ENCODE data around the gene ZMYND8.
"Not testable (repeated sequence)": the region's sequence is repeated elsewhere in the genome, so short reads cannot be mapped to it uniquely, and the experiment has no call there.

The ZMYND8 gene

DNA sequence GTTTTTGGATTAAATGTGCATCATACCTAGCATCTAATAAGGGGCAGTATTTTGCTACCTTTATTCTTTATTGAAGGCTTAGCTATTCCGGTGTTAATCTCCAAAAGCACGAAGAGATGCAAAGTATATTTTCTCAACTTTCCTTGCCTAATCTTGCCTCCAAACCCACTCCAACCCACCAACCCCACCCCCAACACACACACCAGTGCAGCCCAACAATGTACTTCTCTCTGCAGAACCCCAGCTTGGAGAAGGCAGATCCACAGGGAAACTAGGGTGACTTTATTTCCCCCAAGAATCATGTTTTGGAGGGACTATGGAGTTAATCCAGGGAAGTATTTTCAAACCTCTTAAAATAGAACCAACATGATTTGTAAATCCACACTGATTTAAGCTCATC, 73.6 kb downstream of the ZMYND8 start:
- no peak for DNase-seq

DNA sequence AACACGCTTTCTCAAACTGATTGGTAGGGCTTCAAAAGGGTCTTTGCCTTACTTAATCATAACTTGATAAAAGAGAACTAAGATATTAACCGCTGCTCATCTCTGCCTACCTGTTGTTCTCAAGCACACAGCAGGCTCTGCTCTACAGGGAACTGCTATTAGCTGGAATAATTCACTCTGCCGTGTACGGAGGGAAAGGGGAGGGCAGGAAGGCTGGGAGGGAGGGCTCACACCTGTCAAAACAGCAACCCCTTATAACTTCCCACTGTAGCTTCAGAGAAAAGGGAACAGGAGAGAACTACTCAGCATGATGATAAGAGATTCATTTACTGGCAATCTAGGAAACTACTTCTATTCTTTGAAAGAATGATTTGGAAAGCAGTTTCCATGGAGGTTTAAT, 75.1 kb downstream of the ZMYND8 start:
- DNase-seq, result no peak

DNA sequence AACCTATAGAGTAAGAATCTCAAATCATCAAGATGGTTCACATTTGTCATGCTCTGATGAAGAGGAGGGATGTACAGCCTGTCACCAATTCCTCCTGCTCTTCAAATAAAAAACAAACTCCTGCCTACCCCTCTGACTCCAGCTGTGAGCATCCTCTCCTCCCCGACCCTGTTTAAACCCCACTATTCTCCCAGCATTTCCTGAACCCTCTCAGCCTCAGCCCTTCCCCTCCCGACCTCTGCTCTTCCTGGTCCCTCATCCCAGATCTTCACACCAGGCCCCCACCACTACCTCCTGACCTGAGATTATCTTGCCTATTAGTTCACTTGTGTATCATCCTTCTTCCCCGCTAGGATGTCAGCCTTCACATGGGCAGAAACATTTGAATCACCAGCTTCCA, 75.8 kb downstream of the ZMYND8 start:
- no peak for DNase-seq

DNA sequence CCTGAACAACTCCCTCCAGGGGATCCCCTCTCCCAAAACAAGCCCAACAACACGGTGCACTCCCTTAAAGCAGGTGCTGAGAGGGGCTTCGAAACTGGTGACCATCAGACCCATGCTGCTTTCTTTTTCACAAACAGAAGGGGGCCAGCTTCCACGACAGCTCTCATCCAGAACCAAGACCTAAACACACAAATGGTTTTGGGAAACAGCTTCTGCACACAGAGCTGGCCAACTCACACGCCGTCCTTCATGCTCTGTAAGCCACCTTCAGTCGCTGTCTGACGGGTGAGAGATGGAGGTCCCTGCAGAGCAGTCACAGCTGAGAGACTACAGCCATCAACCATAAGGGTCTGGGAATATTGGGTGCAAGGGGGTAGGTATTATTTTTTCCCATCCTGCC, 76.3 kb downstream of the ZMYND8 start:
- no peak for DNase-seq

DNA sequence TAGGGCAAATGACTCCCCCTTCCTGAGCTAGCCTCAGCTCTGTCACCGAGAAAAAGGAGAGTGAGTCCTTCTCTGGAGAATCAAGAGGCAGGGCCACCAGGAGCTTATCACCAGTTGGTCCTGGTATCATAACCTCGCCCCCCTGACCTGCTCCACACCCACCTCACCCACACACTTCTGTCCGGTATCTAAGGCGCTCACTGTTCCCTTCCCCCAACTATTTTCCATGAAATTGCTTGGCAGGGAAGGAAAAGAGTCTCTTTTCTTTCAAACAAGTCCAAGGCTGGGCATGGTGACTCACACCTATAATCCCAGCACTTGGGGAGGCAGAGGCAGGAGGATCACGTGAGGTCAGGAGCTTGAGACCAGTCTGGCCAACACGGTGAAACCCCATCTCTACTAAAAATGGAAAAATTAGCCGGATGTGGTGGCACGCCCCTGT, 77.6 kb downstream of the ZMYND8 start:
- no peak for DNase-seq

DNA sequence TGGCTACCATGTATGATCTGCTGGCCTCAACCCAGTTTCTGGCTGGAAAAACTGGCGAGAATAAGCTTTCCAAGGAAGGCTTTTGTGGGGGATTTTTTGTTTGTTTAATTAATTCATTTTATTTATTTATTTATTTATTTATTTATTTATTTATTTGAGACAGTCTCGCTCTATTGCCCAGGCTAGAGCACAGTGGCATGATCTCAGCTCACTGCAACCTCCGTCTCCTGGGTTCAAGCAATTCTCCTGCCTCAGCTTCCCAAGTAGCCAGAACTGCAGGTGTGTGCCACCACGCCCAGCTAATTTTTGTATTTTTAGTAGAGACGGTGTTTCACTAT, 79.0 kb downstream of the ZMYND8 start:
- not testable (repeated sequence) for DNase-seq

DNA sequence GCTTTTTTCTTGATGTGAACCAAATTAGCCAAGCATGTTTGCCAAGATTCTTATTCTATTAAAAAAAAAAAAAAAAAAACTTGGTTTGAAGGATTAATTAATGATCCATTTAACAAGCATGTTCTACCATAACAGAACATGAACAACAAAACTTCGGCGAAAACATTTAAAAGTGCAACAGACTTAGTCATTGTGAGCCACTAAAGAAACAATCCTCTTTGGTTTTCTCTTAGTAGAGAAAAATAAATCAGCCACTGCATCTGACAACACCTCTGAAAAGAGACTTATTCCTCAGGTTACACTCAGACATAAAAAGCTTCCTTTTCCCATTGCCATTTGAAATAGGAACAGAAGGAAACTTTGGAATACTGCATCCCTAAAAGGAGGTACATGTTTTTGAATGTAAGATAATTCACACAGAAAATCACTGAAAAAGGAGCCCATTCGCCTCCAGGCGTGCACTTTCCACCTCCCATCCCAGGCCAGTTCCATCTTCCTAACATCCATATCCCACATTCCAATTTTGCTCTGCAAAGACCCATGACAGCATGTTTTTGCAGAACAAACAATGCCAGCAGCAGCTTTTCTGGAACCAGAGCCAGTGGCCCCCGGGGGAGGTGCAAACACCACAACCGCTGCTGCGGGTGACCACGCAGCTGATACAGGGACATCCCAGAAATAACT, 79.5 kb downstream of the ZMYND8 start:
- no peak for DNase-seq

DNA sequence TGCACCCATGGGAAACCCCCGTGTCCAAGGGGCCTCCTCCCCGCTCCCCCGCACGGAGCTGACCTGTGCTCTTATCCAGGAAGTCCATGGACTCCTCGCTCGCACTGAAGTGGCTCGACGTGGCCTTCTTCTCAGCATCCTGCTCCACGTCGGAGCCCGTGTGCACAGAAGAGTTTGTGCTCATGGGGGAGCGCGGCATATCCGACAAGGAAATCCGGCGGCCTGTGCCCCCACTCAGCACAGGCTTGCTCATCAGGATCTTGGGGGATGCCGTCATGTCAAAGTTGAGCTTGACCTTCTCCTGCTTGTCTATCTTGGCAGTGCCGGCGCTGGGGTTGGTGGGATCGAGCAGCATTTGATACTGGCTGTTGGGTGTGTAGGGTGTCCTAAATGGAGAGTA, 80.2 kb downstream of the ZMYND8 start:
- no peak for DNase-seq

DNA sequence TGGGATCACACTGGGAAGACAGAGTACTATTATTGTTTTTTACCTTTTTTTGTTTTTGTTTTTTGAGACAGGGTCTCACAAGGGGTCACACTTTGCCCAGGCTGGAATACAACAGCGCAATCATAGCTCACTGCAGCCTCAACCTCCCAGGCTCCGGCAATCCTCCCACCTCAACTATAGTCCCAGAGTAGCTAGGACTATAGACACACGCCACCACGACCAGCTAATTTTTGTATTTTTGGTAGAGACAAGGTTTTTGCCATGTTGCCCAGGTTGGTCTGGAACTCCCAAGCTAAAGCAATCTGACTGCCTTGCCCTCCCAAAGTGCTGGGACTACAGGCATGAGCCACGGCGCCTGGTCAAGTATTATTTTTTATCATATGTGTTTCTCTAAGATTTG, 81.0 kb downstream of the ZMYND8 start:
- no peak for DNase-seq

DNA sequence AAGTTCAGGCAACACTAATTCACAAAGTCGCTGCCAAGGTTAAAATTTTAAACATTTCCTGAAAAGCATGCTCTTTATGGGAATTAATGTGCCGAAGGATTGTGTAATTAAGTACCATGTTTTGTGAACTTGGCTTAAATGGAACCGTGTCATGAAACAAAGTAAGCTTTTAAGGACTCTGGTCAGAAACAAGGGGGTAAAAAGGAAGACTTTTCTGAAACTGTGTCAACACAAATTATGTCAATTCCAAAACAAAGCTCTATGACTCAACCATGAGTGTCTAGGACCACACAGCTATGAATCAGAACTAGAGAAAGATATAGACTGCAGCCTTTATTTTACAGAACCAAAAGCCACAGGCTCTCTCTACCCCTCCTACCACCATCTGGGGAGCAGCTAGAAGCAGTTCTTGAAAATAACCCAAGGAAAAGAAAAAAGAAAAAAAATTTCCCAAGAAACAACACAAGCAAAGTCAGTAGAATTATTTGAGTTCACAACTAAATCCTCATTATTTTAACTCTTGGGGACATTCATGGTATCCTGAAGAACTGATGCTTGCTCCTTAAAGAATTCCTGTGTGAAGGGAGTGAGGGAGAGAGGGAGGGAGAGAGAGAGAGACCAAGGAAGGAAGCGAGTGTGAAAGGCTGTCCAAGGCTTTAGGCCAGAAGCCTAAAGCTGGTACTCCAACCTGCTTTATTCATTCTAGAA, 81.9 kb downstream of the ZMYND8 start:
- DNase-seq, result no peak

DNA sequence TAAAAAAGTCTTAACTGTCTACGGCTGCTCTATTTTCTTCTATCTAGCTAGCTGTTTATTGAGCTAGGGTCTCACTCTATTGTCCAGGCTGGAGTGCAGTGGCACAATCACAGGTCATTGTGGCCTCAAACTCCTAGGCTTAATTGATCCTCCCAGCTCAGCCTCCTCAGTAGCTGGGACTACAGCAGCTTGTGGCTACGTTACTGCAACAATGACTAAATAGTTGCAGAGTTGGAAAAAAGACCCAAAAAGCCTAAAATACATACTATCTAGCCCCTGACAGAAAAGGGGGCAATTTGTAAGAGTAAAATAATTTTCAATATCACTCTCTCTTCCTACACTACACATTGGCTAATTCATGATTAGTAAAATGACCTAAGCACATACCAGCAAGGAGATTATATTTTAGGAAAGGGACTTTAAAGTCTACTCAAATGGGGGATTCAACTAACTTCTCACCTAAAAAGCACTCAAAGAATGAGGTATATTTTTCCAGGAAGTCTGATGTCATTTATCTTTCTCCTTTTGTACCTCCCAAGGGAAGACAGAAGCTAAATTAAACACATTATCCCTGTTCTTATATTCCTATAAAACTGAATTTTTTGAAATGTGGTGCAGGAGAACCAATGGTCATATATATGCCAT, 82.8 kb downstream of the ZMYND8 start:
- DNase-seq, result no peak

DNA sequence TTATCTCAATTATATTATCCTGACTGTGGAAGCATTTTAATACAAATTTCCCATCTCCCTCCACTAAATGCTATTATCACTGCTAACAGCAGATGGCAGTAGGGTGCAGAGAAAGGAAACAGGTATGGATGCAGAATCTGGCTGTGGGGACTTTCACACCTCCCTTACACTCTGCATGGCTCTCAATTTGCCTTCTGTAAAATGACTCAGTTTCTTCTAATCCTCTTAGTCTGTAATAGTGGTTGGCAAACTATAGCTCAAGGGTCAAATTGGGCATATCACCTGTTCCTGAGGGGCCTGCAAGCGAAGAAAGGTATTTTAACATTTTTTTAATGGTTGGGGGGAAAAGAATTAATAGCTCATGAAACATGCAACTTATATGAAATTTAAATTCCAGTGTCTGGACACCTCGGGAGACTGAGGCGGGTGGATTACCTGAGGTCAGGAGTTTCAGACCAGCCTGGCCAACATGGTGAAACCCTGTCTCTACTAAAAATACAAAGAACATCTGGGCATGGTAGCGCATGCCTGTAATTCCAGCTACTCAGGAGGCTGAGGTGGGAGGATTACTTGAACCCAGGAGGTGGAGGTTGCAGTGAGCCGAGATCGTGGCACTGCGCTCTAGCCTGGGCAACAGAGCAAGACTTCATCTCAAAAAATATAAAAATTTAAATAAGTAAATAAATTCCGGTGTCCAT, 83.5 kb downstream of the ZMYND8 start:
- peak; percentile 73 for DNase-seq

DNA sequence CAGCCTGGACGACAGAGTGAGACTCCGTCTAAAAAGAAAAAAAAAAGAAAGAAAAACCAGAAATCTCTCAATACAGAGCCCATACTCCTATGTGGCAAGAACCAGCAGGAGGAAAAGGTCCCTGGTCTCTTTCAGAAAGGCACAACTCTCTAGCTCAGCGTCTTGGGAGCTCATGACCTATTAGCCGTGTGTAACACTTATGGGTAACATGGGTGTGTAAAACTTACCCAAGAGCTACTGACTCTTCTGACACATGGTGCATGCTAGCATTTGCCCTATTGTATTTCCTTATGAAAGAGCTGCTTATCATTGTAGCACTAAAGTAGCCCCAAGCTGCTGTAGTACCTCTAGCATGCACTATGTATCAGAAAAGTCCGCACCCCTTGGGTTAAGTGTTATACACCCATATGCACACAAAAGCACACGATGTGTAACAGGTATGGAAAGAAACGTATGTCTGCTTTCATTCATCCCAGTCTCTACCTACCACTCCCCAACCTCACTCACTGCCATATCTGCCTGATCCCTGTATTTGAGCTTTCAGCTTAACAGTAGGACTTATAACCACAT, 85.4 kb downstream of the ZMYND8 start:
- DNase-seq, result no peak

DNA sequence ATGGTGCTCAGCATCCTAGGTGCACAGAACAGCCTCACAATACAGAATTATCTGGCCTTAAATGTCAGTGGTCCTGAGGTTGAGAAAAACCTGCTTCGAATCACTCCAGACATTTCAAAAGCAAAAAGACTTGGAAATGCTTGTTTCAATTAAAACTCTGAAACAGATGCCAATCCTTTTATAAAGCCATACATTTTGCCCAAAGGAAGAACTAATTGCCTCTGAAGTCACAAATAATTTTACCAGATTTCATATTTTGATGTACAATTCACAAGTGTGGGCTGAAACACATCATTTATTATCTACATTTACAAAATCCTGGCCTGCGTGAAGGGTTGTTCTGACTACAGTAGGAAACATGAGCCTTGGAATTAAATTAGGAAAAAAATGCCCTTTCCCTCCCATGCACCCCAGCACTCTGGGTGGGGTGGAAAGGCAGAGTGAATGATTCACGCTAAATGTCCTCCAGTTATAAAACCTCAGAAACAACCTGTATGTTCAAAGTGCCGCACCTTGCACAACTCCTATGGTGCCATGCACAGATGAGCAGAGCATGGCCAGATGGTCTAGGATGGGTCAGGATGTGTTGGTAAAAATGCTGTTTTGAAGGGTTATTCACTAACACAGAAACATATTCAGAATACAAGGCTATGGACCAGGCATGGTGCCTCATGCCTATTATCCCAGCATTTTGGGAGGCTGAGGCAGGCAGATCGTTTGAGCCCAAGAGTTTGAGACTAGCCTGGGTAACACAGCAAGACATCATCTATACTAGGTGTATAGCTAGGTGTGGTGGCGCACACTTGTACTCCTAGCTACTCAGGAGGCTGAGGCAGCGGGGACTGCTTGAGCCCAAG, 87.0 kb downstream of the ZMYND8 start:
- no peak for DNase-seq

DNA sequence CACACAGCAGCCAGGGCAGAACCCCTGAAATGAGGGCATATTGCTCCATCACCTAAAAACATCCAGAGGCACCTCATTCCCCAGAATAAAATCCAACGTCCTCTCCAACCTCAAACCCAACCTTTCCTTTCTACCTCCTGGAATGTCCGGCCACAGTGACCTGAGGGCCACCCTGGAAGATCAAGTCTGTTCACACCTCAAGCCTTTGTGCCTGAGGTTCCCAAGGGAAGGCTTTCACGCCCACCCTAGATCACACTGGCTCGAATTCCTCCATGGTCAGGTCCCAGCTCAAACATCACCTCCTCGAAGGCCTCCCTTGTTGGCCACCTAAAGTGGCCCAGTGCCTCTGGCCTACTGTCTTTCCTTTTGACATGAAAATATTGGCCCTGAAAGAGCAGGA, 88.9 kb downstream of the ZMYND8 start:
- no peak for DNase-seq

DNA sequence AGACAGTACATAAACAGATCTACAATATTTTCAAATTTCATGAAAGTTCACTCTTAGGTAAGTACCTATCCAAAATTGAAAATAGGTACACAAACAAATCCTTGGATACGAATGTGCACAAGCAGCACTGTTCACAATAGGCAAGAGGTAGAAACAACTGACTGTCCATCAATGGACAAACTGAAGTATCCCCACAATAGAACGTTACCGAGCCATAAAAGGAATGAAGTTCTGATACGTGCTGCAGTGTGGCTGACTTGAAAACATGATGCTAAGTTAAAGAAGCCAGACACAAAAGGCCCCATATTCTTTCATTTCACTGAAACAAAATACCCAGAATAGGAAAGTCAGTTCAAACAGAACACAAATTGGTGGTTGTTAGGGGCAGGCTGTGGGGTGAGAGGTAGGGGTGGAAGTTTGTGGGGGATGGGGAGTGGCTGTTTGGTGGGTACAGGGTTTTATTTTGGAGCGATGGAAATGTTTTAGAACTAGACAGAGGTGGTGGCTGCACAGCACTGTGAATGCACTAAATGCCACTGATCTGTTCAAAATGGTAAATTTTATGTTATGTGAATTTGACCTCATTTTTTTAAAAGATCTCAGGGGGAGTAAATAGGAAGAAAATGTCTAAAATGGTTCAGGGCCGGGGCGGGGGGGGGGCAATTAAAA, 89.5 kb downstream of the ZMYND8 start:
- no peak for DNase-seq

DNA sequence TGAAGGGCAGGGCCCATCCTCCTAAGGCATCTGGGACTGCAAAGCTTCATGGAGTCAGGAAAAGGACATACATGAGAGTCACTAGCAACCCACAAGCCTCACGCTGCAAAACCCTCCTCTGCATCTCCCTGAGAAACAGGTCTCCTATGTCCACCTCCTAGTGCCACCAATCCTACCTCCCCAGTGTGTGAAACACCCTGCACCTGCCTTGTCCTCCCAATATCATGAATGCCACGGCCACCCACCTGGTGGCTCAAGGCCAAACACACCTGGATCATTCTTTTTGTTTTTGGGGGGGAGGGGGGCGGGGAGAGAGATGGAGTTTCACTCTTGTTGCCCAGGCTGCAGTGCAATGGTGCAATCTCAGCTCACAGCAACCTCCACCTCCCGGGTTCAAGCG, 90.5 kb downstream of the ZMYND8 start:
- no peak for DNase-seq

DNA sequence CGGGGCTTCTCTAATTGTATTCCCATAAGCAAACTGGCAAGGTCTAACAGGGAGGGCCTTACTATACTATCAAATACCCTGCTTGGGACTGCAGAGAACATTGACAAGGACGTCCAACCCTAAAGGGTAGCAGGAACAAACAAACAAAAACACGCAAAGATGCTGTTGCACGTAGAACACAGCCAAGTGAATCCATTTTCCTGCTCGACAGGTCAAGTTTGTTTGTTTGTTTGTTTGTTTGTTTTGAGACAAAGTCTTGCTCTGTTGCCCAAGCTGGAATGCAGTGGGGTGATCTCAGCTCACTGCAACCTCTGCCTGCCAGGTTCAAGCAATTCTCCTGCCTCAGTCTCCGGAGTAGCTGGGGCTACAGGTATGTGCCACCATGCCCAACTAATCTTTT, 91.3 kb downstream of the ZMYND8 start:
- DNase-seq, result no peak

DNA sequence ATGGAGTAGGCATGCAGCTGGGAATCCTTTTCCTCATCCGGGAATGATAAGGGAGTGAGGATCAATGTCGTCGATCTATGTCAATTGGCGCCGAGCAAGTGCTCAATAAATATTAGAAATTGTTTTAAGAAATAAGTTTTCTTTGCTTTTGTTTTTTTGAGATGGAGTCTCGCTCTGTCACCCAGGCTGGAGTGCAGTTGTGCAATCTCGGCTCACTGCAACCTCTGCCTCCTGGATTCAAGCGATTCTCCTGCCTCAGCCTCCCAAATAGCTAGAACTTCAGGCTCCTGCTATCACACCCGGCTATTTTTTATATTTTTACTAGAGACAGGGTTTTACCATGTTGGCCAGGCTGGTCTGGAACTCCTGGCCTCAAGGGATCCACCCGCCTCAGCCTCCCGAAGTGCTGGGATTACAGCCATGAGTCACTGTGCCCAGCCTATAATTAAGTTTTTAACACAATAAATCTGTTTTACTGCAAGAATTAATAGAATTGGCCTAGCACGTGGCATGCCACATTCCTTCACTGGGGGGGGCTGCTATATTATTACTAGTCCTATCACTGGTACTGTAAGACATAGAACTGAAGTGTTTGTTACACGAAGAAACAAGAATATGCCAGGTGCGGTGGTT, 92.2 kb downstream of the ZMYND8 start:
- DNase-seq, result not testable (repeated sequence)

DNA sequence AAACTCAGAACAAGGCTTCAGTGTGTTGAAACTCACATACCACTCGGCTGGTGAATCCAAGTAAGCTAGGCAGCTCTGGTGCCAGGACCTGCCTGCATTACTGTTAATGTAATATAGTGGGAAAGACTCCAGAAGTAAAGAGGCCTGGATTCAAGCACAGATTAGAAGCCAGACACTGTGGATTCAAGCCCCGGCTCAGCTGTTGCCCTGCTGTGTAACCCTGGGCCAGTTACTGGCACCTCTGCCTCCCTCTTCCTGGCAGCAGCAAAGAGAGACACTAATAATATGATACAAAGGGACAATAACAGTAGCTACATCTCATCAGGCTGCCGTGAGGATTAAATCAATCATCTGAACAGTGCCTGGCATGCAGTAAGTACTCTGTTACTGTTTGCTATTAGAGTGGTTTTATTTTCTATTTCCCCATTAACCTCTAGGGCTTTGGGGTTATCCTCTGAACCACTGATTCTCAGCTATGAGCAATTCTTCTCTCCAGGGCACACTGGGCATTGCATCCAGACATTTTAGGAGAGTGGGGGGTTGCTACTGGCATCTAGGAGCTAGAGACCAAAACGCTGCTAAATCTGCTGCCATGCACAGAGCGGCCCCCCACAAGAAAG, 92.9 kb downstream of the ZMYND8 start:
- DNase-seq, result no peak

DNA sequence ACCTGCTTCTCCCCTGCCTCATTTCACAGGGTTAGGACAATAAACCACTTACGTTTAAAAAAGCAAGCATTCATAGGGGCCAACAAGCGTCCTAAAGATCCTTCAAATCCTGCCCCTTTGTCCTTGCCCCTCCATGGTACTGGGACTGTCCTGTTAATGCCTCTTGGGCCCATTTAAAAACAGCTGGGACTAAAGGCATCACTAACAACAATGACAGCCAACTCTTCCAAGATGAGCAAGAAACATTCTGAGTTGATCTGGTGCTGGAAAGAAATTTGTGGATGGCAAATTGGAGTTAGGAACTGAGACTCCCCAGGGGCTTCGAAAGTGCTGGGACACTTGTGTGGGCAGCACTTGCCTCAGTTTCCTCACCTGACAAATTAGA, 93.4 kb downstream of the ZMYND8 start:
- no peak for DNase-seq
